Loucy (cell line): Measurements from ENCODE around the gene G6PD.
"Not testable (repeated sequence)": the region's sequence is repeated elsewhere in the genome, so short reads cannot be mapped to it uniquely, and the experiment has no call there.

Source experiments
- H2AFZ ChIP-seq: fragments of 200-600 bp; sonication (generic); 2 replicates; pipeline ENCODE4 v1.6.0; 2016; ENCODE audit warnings: antibody characterized with exemption, mild to moderate bottlenecking, low read length, moderate library complexity
- H3F3A ChIP-seq: fragments of 200-600 bp; 2 replicates; pipeline ENCODE4 v1.6.0; 2016; ENCODE audit warnings: antibody characterized with exemption, low read depth, mild to moderate bottlenecking
- H3K27me3 ChIP-seq: fragments of 200-600 bp; sonication (generic); 2 replicates; pipeline ENCODE4 v1.6.1; 2014; ENCODE audit warnings: low read length, mild to moderate bottlenecking; ENCODE audit not compliant: insufficient read depth, poor library complexity, severe bottlenecking
- H3K36me3 ChIP-seq: fragments of 200-600 bp; sonication (generic); 2 replicates; pipeline ENCODE4 v1.6.1; 2016; ENCODE audit warnings: low read length; ENCODE audit not compliant: insufficient read depth
- H3K4me1 ChIP-seq: fragments of 200-600 bp; sonication (generic); 2 replicates; pipeline ENCODE4 v1.5.1; 2014; ENCODE audit warnings: low read length, mild to moderate bottlenecking; ENCODE audit not compliant: insufficient read depth, poor library complexity, severe bottlenecking
- H3K4me2 ChIP-seq: fragments of 200-600 bp; sonication (generic); 2 replicates; pipeline ENCODE4 v1.6.0; 2014; ENCODE audit warnings: antibody characterized with exemption, low read length, low read depth, mild to moderate bottlenecking; ENCODE audit not compliant: poor library complexity, severe bottlenecking
- H3K4me3 ChIP-seq: fragments of 200-600 bp; sonication (generic); 2 replicates; pipeline ENCODE4 v1.5.1; 2014; ENCODE audit warnings: low read length, mild to moderate bottlenecking, mixed read lengths; ENCODE audit not compliant: poor library complexity, severe bottlenecking
- H3K79me2 ChIP-seq: fragments of 200-600 bp; sonication (generic); 2 replicates; pipeline ENCODE4 v1.6.1; 2014; ENCODE audit warnings: low read length; ENCODE audit not compliant: insufficient read depth
- H3K9ac ChIP-seq: fragments of 200-600 bp; sonication (generic); 2 replicates; pipeline ENCODE4 v1.6.0; 2014; ENCODE audit warnings: mild to moderate bottlenecking, low read depth, low read length, moderate library complexity; ENCODE audit not compliant: poor library complexity, severe bottlenecking
- H3K9me2 ChIP-seq: fragments of 200-600 bp; sonication (generic); replicated peaks from 2 replicates; pipeline ENCODE4 v1.6.1; 2016; ENCODE audit warnings: low read depth, low read length, mixed read lengths
- H3K9me3 ChIP-seq: fragments of 200-600 bp; sonication (generic); 2 replicates; pipeline ENCODE4 v1.6.1; 2014; ENCODE audit warnings: mild to moderate bottlenecking, antibody characterized with exemption, low read length, low read depth; ENCODE audit not compliant: insufficient read depth
- H4K20me1 ChIP-seq: fragments of 200-600 bp; sonication (generic); 2 replicates; pipeline ENCODE4 v1.6.0; 2014; ENCODE audit warnings: antibody characterized with exemption, low read length, mild to moderate bottlenecking; ENCODE audit not compliant: insufficient read depth, poor library complexity, severe bottlenecking
- CTCF ChIP-seq: fragments of 200-600 bp; sonication (generic); conservative IDR thresholded peaks from 2 replicates; pipeline ENCODE4 v1.5.1; 2014; ENCODE audit warnings: mild to moderate bottlenecking, antibody characterized with exemption, low read length
- EZH2phosphoT487 ChIP-seq: fragments of 200-600 bp; IDR thresholded peaks from 2 replicates; pipeline ENCODE4 v1.6.1; 2018; ENCODE audit warnings: antibody characterized with exemption, mild to moderate bottlenecking, moderate library complexity, borderline replicate concordance

Gene G6PD

GRCh38 chrX:154593201-154593600 is 46.6 kb upstream of the G6PD start:
- Histone ChIP-seq H3K36me3 (no peaks in the 10 kb centered on the region), H4K20me1 (no peaks in the 10 kb centered on the region), H3K9me3 (no peaks in the 10 kb centered on the region), H3F3A (no peaks in the 10 kb centered on the region), H3K79me2 (no peaks in the 10 kb centered on the region), H3K27me3 (no peaks in the 10 kb centered on the region), H2AFZ (no peak overlapping the region), H3K4me3 (no peak overlapping the region), H3K9ac (no peak overlapping the region), H3K4me2 (no peak overlapping the region), H3K9me2 (no peaks in the 10 kb centered on the region), H3K4me1 (no peaks in the 10 kb centered on the region)
- TF ChIP-seq CTCF (no peak), EZH2phosphoT487 (no peak)

GRCh38 chrX:154592505-154592904 is 45.9 kb upstream of the G6PD start:
- no peak for TF ChIP-seq CTCF
- TF ChIP-seq EZH2phosphoT487 = no peak
- Histone ChIP-seq H3K9me3 (no peaks in the 10 kb centered on the region), H3K9ac (no peak overlapping the region), H3K4me1 (no peaks in the 10 kb centered on the region), H3K79me2 (no peaks in the 10 kb centered on the region), H3K36me3 (no peaks in the 10 kb centered on the region), H3K9me2 (no peaks in the 10 kb centered on the region), H3K4me3 (no peak overlapping the region), H3K4me2 (no peak overlapping the region), H2AFZ (no peak overlapping the region), H3F3A (no peaks in the 10 kb centered on the region), H4K20me1 (no peaks in the 10 kb centered on the region), H3K27me3 (no peaks in the 10 kb centered on the region)

GRCh38 chrX:154590415-154590814 is 43.8 kb upstream of the G6PD start:
- not testable (repeated sequence) for H3K36me3 ChIP-seq, H4K20me1 ChIP-seq, H2AFZ ChIP-seq, H3K79me2 ChIP-seq, H3K4me2 ChIP-seq, H3K9me2 ChIP-seq, H3K9ac ChIP-seq, H3K4me3 ChIP-seq, H3K4me1 ChIP-seq, H3K27me3 ChIP-seq, H3F3A ChIP-seq, H3K9me3 ChIP-seq

- H3K36me3 ChIP-seq, H3K4me3 ChIP-seq, H2AFZ ChIP-seq, H3F3A ChIP-seq, H3K9me3 ChIP-seq, H4K20me1 ChIP-seq, H3K9ac ChIP-seq, H3K27me3 ChIP-seq, H3K4me2 ChIP-seq, H3K4me1 ChIP-seq, H3K79me2 ChIP-seq, H3K9me2 ChIP-seq: not testable (repeated sequence)
These were observed 38.0 kb upstream of the G6PD start, which contains the start of gene CTAG1A for GRCh38 chrX:154584585-154585183. Gene CTAG1A, plus strand, starts transcription at chrX:154585133. Its CDS starts 74 bp downstream, at chrX:154585207.

- H3K9me2 ChIP-seq, H3K9ac ChIP-seq, H3K79me2 ChIP-seq, H3K4me1 ChIP-seq, H3K4me2 ChIP-seq, H3K4me3 ChIP-seq, H4K20me1 ChIP-seq, H3K9me3 ChIP-seq, H3F3A ChIP-seq, H3K27me3 ChIP-seq, H3K36me3 ChIP-seq, H2AFZ ChIP-seq: not testable (repeated sequence)
These were observed 36.3 kb upstream of the G6PD start for GRCh38 chrX:154582994-154583393.

- not testable (repeated sequence) for H3K9ac ChIP-seq, H3K36me3 ChIP-seq, H3K9me2 ChIP-seq, H3K79me2 ChIP-seq, H4K20me1 ChIP-seq, H3K27me3 ChIP-seq, H3K4me1 ChIP-seq, H3F3A ChIP-seq, H3K9me3 ChIP-seq, H2AFZ ChIP-seq, H3K4me2 ChIP-seq, H3K4me3 ChIP-seq
These were observed 28.4 kb upstream of the G6PD start for GRCh38 chrX:154575076-154575475.
